Heart left ventricle (tissue), 13 donors: Measurements from ENCODE around the gene CHL1.

ENCODE experiments used
- CTCF ChIP-seq, 12 donors: fragments of 200-600 bp; sonication (generic) in 4 of 12; IDR thresholded peaks; one replicate each; pipeline versions ENCODE4 v1.5.0 to v1.8.0; 2018 to 2022; ENCODE audit warnings: antibody characterized with exemption in 12 of 12, mild to moderate bottlenecking in 5 of 12
- POLR2A ChIP-seq, 2 donors: fragments of 450-650 bp; IDR thresholded peaks; one replicate each; pipeline ENCODE4 v1.6.1; 2017; ENCODE audit warnings: antibody characterized with exemption in 2 of 2, mild to moderate bottlenecking in 2 of 2, moderate library complexity in 2 of 2
- donor health status: ischemic (EF 13 %, LVEDD 7.1; RV severe dilation, severe dysfunction).
- donor health status: DM: no; HTN: yes; CAD: no.
- donor health status: DM: no; HTN: no; CAD: no.
- donor health status: ischemic (EF 25% LVEDD 6.9; RV normal size, moderate dysfunction).
- donor health status: ischemic (EF 25% LVEDD 5.7; RV mildly dilated, moderate dysfunction).
- donor health status: ischemic (EF 35%, LVEDD 5.7; RV mildly dilated, moderate dysfunction).
- donor health status: nonischemic (EF 11% LVEDD 7.7; RV severe dilation, severe dysfunction).
- donor health status: DM: yes; HTN: yes; CAD: no.
- donor health status: PGD.
- donor health status: ischemic (EF 29% LVEDD 5.4; RV normal size, mild dysfunction).
- donor health status: nonischemic (EF 23%, LVEDD 6.1; RV moderate dilation, normal function).

- TF ChIP-seq POLR2A (IDR thresholded peaks at IDR 0.05), result no peak
- TF ChIP-seq CTCF (IDR thresholded peaks at IDR 0.05), result no peak
Observed at GRCh38 chr3:420584-420983, 224.0 kb downstream of the CHL1 start.
